Trophoblast cell (in vitro differentiated cells and primary cell): ENCODE measurements around the gene ADRM1.

Experiments used
- DNase-seq, 2 donors: peaks; one replicate each; pipeline ENCODE4 v3.0.0-alpha.2; 2016
- H2AFZ ChIP-seq: 2 replicates; pipeline ENCODE4 v1.6.1; 2013; ENCODE audit warnings: low read length, moderate library complexity, mild to moderate bottlenecking; ENCODE audit not compliant: insufficient read depth, poor library complexity
- H2AK5ac ChIP-seq: 2 replicates; pipeline ENCODE4 v1.6.1; 2013; ENCODE audit warnings: mild to moderate bottlenecking, low read length
- H2BK120ac ChIP-seq: 2 replicates; pipeline ENCODE4 v1.6.1; 2013; ENCODE audit warnings: low read length, mild to moderate bottlenecking, moderate library complexity; ENCODE audit not compliant: insufficient read depth, poor library complexity
- H2BK12ac ChIP-seq: 2 replicates; pipeline ENCODE4 v1.6.1; 2013; ENCODE audit warnings: mild to moderate bottlenecking, low read length, moderate library complexity
- H2BK5ac ChIP-seq: 2 replicates; pipeline ENCODE4 v1.6.1; 2013; ENCODE audit warnings: low read length, low read depth, moderate library complexity, mild to moderate bottlenecking; ENCODE audit not compliant: poor library complexity
- H3K14ac ChIP-seq: 2 replicates; pipeline ENCODE4 v1.6.1; 2013; ENCODE audit warnings: mild to moderate bottlenecking, low read length
- H3K18ac ChIP-seq: 2 replicates; pipeline ENCODE4 v1.6.1; 2013; ENCODE audit warnings: mild to moderate bottlenecking, low read length
- H3K23ac ChIP-seq: 2 replicates; pipeline ENCODE4 v1.6.1; 2013; ENCODE audit warnings: low read length
- H3K27ac ChIP-seq: 2 replicates; pipeline ENCODE4 v1.5.1; 2013; ENCODE audit warnings: low read depth, mild to moderate bottlenecking, inconsistent platforms, low read length, moderate library complexity
- H3K27me3 ChIP-seq: 2 replicates; pipeline ENCODE4 v1.6.1; 2013; ENCODE audit warnings: inconsistent platforms, mild to moderate bottlenecking, low read length, moderate library complexity; ENCODE audit not compliant: insufficient read depth
- H3K36me3 ChIP-seq, 2 experiments: 1 replicate in 1 of 2; 2 replicates in 1 of 2; pipeline ENCODE4 v1.6.1; 2013; ENCODE audit warnings: low read length in 2 of 2, mild to moderate bottlenecking in 2 of 2, moderate library complexity in 1 of 2; ENCODE audit not compliant: insufficient read depth in 2 of 2, control insufficient read depth in 1 of 2
- H3K4ac ChIP-seq: 2 replicates; pipeline ENCODE4 v1.6.1; 2013; ENCODE audit warnings: low read depth, mild to moderate bottlenecking, low read length, moderate library complexity
- H3K4me1 ChIP-seq, 2 experiments: 1 replicate in 1 of 2; 2 replicates in 1 of 2; pipeline ENCODE4 v1.6.1; 2013; ENCODE audit warnings: low read length in 2 of 2, mild to moderate bottlenecking in 2 of 2, moderate library complexity in 1 of 2; ENCODE audit not compliant: insufficient read depth in 2 of 2, control insufficient read depth in 1 of 2
- H3K4me2 ChIP-seq: 2 replicates; pipeline ENCODE4 v1.6.1; 2013; ENCODE audit warnings: inconsistent platforms, mild to moderate bottlenecking, low read length, moderate library complexity
- H3K4me3 ChIP-seq: 2 replicates; pipeline ENCODE4 v1.5.1; 2013; ENCODE audit warnings: mild to moderate bottlenecking, low read depth, low read length, inconsistent platforms
- H3K79me1 ChIP-seq: one replicate; pipeline ENCODE4 v1.6.1; 2013; ENCODE audit warnings: low read length
- H3K79me2 ChIP-seq: 2 replicates; pipeline ENCODE4 v1.6.1; 2013; ENCODE audit warnings: low read length, mild to moderate bottlenecking; ENCODE audit not compliant: control insufficient read depth, insufficient read depth, poor library complexity
- H3K9ac ChIP-seq: 2 replicates; pipeline ENCODE4 v1.6.1; 2013; ENCODE audit warnings: mild to moderate bottlenecking, low read length
- H3K9me3 ChIP-seq: 2 replicates; pipeline ENCODE4 v1.6.1; 2013; ENCODE audit warnings: low read depth, mild to moderate bottlenecking, control low read depth, inconsistent platforms, low read length; ENCODE audit not compliant: insufficient read depth
- H4K12ac ChIP-seq: 2 replicates; pipeline ENCODE4 v1.6.1; 2013; ENCODE audit warnings: low read depth, mild to moderate bottlenecking, low read length, moderate library complexity
- H4K8ac ChIP-seq: 2 replicates; pipeline ENCODE4 v1.6.1; 2013; ENCODE audit warnings: low read depth, mild to moderate bottlenecking, low read length, moderate library complexity
- H4K91ac ChIP-seq: one replicate; pipeline ENCODE4 v1.6.1; 2013; ENCODE audit warnings: low read depth, mild to moderate bottlenecking, low read length, moderate library complexity
- WGBS: extraction: QIAGEN DNeasy Blood & Tissue Kit; methylation state at CpG from one replicate; pipeline ENCODE4 v1.1.7; 2013; ENCODE audit warnings: missing lambda C conversion rate; ENCODE audit not compliant: insufficient read length, insufficient coverage; ENCODE audit errors: extremely low coverage; 5-methylcytosine and 5-hydroxymethylcytosine counted together

ADRM1 gene

GRCh38 chr20:62286493-62287064, 16.2 kb upstream of the ADRM1 start:
- no peaks in the 10 kb centered on the region for H3K9me3 ChIP-seq
- no peak overlapping the region for H4K12ac ChIP-seq
- H4K8ac ChIP-seq: no peak overlapping the region
- no peaks in the 10 kb centered on the region for H3K79me2 ChIP-seq
- no peak overlapping the region for H3K4ac ChIP-seq
- H3K36me3 ChIP-seq: peaks cover 46 to 51% of the 10 kb centered on the region in 2 experiments
- H2BK120ac ChIP-seq: no peak overlapping the region
- H2BK5ac ChIP-seq: no peak overlapping the region
- WGBS: no CpG with 5 or more reads among the region's 25 CpGs
- no peaks in the 10 kb centered on the region for H3K27me3 ChIP-seq
- peak overlapping the region; percentile 38 for H3K18ac ChIP-seq
- peak overlapping the region; percentile 45 for H4K91ac ChIP-seq
- H3K9ac ChIP-seq: no peak overlapping the region
- no peak overlapping the region for H2AFZ ChIP-seq
- peaks cover 15 to 27% of the 10 kb centered on the region in 2 experiments for H3K4me1 ChIP-seq
- H2BK12ac ChIP-seq: no peak overlapping the region
- no peak overlapping the region for H3K23ac ChIP-seq
- H3K79me1 ChIP-seq: no peaks in the 10 kb centered on the region
- no peak for DNase-seq
- no peak overlapping the region for H3K4me2 ChIP-seq
- H2AK5ac ChIP-seq: no peak overlapping the region
- H3K4me3 ChIP-seq: peak overlapping the region; percentile 11
- peak overlapping the region; percentile 51 for H3K14ac ChIP-seq
- H3K27ac ChIP-seq: peak overlapping the region; percentile 40

- Histone ChIP-seq H4K8ac (no peak overlapping the region), H3K14ac (no peak overlapping the region), H3K9ac (no peak overlapping the region), H2BK5ac (no peak overlapping the region), H3K4me3 (no peak overlapping the region), H2BK12ac (no peak overlapping the region), H3K9me3 (no peaks in the 10 kb centered on the region), H4K12ac (no peak overlapping the region), H3K4me1 (peaks cover 15 to 25% of the 10 kb centered on the region in 2 experiments), H3K36me3 (peaks cover 46 to 51% of the 10 kb centered on the region in 2 experiments), H3K79me1 (no peaks in the 10 kb centered on the region), H3K18ac (no peak overlapping the region), H2BK120ac (no peak overlapping the region), H3K79me2 (no peaks in the 10 kb centered on the region), H3K23ac (no peak overlapping the region), H4K91ac (no peak overlapping the region), H3K4me2 (no peak overlapping the region), H2AK5ac (no peak overlapping the region), H2AFZ (no peak overlapping the region), H3K27me3 (no peaks in the 10 kb centered on the region), H3K27ac (no peak overlapping the region), H3K4ac (no peak overlapping the region)
- no peak for DNase-seq
- no CpG with 5 or more reads among the region's 6 CpGs for WGBS
Observed at GRCh38 chr20:62287129-62287528, 15.7 kb upstream of the ADRM1 start.

- H3K27ac ChIP-seq: no peak overlapping the region
- WGBS: no CpG with 5 or more reads among the region's 12 CpGs
Observed at GRCh38 chr20:62287759-62288534, 14.8 kb upstream of the ADRM1 start.

GRCh38 chr20:62288535-62289105, 14.2 kb upstream of the ADRM1 start:
- H2AFZ ChIP-seq: no peak overlapping the region
- no peak overlapping the region for H3K14ac ChIP-seq
- H3K18ac ChIP-seq: no peak overlapping the region
- no peak overlapping the region for H4K91ac ChIP-seq
- H3K4me3 ChIP-seq: no peak overlapping the region
- no peak overlapping the region for H4K12ac ChIP-seq
- H3K9ac ChIP-seq: no peak overlapping the region
- no CpG with 5 or more reads among the region's 15 CpGs for WGBS
- peaks cover 4 to 12% of the 10 kb centered on the region in 2 experiments for H3K4me1 ChIP-seq
- no peaks in the 10 kb centered on the region for H3K79me2 ChIP-seq
- no peak overlapping the region for H2BK12ac ChIP-seq
- H3K79me1 ChIP-seq: no peaks in the 10 kb centered on the region
- no peak overlapping the region for H3K23ac ChIP-seq
- no peak overlapping the region for H3K4me2 ChIP-seq
- no peak overlapping the region for H3K27ac ChIP-seq
- H3K36me3 ChIP-seq: peaks cover 50 to 53% of the 10 kb centered on the region in 2 experiments
- no peaks in the 10 kb centered on the region for H3K9me3 ChIP-seq
- no peak overlapping the region for H2BK120ac ChIP-seq
- no peak overlapping the region for H3K4ac ChIP-seq
- H2AK5ac ChIP-seq: no peak overlapping the region
- H4K8ac ChIP-seq: no peak overlapping the region
- H3K27me3 ChIP-seq: no peaks in the 10 kb centered on the region
- H2BK5ac ChIP-seq: no peak overlapping the region
- no peak for DNase-seq

More at GRCh38 chr20:62287759-62288534, 14.8 kb upstream of the ADRM1 start:
- Histone ChIP-seq H2BK12ac (no peak overlapping the region), H3K14ac (no peak overlapping the region), H4K12ac (no peak overlapping the region), H3K4me3 (no peak overlapping the region), H3K23ac (no peak overlapping the region), H3K4me2 (no peak overlapping the region), H3K9ac (no peak overlapping the region), H3K18ac (no peak overlapping the region), H2AK5ac (no peak overlapping the region), H2AFZ (no peak overlapping the region), H4K8ac (no peak overlapping the region), H3K79me2 (no peaks in the 10 kb centered on the region), H3K27me3 (no peaks in the 10 kb centered on the region), H3K9me3 (no peaks in the 10 kb centered on the region), H3K79me1 (no peaks in the 10 kb centered on the region), H2BK5ac (no peak overlapping the region), H3K4me1 (peaks cover 10 to 18% of the 10 kb centered on the region in 2 experiments), H4K91ac (no peak overlapping the region), H2BK120ac (no peak overlapping the region), H3K36me3 (peaks cover 48 to 49% of the 10 kb centered on the region in 2 experiments), H3K4ac (no peak overlapping the region)
- no peak for DNase-seq
